Cortex of kidney (tissue), 1 donor: ENCODE data around the gene KLK11.

ENCODE experiments used
- DNase-seq: peaks from one replicate; lab custom pipeline; 2025; lab: John Stamatoyannopoulos, UW

Gene KLK11, protein sequence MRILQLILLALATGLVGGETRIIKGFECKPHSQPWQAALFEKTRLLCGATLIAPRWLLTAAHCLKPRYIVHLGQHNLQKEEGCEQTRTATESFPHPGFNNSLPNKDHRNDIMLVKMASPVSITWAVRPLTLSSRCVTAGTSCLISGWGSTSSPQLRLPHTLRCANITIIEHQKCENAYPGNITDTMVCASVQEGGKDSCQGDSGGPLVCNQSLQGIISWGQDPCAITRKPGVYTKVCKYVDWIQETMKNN

DNA sequence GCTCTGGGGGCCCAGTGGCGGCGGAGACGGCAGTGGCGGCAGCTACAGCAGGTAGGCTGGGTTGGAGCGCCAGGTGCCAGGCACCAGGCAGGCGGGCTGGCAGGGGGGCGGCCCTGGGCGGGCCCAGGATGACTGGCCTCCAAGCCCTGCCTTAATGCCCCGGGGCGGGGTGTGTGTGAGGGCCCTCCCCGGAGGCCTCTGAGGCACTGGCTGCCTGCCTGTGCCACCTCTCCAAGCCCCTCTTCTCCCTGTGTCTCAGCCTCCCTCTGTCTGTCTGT lies at the start of gene KLK11:
TSS of gene KLK11 (minus strand) at position 63 of the 278 bp plus-strand sequence. CDS start 985 bp downstream, outside the sequence.
- DNase-seq: no peak

DNA sequence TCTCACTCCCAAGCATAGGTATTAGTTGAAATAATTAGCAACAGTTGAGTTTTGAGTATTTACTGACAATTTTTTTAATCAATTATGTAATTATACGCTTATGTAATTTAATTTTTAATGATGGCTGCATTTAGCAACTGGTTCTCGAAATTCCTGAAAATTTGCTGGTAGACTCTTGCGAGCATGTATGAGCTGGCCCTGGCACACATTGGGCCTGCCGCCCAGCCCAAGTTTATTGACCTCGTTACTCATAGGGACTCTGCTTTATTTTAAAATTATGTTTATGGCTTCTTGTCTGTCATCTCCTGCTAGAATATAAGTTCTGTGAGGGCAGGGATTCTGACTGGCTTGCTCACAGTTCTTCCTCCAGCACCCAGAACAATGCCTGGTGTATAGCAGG lies 49.6 kb upstream of the KLK11 start:
- no peak for DNase-seq

DNA sequence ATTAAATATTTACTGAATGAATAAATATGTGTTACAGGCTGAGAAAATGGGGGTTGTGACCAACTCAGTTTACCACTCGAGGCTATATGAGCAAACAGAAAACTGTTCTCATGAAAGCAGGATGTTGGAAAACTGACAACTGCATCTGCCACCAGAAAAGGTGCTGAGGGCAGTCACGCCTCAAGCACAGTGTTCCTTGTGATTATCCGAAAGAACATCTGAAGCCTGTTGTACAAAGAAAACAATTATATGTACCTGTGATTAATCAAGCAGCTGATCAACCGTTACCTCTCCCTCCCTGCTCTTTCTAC lies 44.6 kb upstream of the KLK11 start:
- no peak for DNase-seq

DNA sequence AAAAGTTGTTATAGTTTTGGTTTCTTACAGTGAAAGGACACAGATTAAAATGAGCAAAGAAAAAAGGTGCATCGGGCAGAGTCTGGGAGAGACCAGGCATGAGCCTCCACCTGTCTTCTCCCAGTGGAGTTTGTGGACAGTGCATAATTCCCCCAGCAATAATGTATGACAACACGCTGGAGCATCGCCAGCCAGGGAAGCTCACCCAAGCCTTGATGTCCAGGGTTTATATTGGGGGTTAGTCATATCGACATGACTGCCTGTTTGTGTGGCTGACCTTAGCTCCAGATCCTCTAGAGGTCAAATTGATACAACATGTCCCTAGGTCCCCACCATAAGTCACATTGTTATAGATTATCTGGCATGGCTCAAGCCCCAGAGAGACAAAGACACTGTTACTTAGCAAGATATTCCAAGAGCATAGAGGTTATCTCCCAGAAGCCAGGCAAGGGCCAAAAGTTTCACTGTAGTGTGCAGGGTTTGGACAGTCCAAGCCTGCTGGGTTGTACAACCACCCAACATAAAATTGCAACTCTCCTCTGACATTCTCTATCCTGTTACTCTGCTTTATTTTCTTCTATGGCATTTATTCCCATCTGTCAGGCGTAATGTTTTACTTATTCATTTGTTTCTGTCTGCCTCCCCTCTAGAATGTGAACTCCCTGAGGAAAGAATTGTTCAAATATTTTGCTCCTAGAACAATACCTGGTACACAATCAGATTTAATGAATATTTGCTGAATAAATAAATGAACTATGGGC lies 44.1 kb upstream of the KLK11 start:
- no peak for DNase-seq

DNA sequence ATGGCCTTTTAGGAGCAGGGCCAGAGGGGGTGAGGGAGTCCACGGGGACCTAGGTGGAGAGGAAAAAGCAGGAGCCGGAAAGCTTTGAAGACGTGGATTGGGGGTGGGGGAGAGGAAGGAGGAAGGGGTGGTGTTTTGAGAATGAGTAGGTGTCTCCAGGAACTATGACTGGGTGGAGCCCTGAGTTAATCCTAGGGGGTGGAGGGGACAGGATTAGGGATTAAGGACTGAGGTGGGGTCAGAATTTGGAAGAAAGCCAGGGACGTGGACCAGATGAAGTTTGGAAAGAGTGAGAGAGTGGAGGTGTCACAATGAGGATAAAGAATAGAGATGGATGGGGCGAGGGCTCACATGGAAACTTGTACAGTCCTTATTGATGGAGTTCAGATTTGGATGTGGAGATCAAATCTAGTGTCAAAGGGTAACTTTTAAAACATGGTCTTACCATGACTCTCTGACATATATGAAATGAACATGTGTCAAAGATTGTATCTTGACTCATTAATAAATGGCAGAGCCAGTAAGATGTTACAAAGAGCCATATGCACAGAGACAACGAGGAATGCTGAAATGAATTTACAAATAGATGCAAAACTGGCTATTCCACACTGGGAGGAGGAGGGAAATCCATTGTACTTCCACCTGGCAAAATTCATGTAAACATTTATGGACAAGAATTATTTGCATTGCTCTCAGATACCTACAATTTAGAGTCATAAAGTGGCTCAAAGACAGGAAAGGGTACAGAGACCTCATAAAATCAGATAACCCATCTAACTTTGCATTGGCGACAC lies 40.2 kb upstream of the KLK11 start:
- no peak for DNase-seq

DNA sequence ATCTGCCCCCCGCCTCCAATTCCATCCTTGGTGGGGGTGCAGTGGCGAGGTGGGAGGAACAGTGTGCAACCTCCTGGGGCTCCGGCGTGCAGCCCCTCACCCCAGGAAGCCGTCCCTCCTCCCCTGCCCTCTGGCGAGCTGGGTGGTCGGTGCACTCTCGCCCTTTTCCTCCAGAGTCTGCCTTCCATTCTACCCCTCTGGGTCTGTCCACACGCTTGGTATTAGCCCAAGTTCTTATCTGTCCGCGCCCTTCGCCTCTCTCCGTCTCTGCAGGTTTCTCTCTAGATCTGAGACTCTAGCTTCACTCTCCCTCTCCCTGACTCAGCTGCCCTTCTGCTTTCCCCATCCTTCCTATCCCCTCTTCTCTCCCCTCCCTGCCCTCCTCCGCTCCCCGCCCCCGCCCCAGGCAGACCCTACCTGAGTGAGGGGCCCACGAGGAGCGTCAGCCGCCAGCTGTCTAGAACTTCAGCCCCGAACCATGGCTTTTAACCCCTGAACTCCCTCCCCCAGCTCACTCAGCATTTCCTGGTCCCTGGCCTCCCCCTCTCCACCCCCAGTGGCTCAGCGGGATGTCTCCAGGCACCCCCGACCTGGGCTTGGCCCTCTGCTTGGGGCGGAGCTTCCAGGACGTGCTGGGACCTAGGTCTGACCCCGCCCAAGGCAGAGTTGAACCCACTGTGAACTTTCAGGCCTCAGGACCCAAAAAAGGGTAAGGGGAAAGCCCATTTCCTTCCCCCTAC lies 39.0 kb upstream of the KLK11 start:
- DNase-seq: no peak

DNA sequence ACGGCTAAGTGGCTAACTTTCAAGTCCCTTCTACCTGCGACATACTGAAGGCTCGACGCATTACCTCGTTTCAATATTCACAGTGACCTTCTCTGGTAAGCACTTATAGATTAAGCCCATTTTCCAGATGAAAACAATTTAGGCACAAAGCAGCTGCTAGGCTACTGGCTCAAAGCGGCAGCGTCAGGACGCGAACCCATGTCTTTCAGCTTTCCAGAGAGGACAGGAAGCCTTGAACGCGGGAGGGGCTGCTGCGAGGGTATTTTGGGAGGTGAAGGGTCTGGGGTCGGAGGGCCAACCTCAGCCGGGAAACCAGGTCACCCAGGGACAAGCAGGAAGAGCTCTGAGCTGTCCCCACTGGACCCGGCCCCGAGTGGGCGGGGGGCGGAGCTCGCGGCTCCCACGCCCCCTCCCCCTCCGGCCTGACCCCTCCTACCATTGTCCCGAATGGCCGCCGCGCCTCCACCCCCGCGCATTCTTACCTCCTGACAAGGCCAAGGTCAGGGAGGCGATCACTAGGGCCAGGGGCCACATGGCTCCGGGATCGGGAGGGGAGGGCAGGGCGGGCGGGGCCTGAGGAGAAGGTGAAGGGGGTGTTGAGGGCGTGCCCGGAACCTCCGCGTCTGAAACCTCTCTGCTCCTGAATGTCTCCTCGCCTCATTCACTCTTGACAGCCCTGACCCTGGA lies 38.3 kb upstream of the KLK11 start, which contains the start of gene KLK13:
TSS of gene KLK13 (minus strand) at position 559 of the 687 bp plus-strand sequence. CDS start at position 534, 25 bp downstream.
- DNase-seq: no peak

DNA sequence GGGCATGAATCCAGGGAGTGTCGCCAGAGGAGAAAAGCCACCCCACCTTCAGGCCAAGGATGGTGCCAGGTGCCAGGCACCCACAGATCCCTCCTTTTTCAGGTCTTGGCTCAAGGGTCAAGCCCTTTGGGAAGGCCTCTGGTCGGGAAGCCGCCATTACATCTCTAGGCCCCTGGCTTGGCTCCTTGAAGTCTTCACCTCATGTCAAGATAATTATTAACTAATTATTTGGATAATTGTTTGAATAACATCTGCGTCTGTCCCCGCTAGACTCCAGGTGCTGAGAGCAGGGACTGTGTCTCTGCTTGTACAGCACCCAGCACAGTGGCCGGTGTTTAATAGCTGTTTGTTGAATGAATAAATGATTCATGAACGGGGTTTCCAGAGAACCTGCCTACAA lies 37.2 kb upstream of the KLK11 start:
- no peak for DNase-seq

DNA sequence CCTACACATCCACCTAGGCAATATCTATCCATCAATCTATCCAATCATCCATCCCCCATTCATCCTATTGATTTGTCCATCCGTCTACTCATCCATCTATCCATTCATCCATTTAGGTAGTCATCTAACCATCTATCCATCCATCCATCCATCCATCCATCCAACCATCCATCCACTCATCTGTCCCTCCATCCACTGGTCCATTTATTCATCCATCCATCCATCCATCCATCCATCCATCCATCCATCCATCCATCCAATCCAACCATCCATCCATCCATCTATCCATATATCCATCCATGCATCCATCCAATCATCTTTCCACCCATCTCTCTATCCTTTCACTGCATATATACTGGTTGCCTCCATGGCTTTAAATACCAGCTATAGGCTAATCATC lies 34.6 kb upstream of the KLK11 start:
- DNase-seq: no peak

DNA sequence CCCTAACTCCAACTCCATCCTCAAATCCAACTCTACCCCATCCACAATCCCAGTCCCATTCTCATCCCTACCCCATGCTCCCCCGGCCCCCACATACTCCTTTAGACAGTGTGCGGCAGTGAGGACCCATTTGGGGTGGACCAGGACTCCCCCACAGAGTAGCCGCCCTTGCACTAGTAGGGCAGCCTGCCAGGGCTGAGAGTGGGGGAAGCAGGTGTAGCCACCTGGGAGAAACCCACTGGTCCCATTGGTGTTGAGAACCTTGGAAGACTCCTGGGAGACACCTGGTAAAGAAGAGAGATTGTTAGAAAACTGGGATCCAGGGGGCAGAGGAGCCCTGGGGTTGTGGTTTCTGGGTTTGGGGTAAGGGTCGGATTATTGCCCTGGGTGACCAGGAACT lies 33.9 kb upstream of the KLK11 start:
- DNase-seq: no peak

DNA sequence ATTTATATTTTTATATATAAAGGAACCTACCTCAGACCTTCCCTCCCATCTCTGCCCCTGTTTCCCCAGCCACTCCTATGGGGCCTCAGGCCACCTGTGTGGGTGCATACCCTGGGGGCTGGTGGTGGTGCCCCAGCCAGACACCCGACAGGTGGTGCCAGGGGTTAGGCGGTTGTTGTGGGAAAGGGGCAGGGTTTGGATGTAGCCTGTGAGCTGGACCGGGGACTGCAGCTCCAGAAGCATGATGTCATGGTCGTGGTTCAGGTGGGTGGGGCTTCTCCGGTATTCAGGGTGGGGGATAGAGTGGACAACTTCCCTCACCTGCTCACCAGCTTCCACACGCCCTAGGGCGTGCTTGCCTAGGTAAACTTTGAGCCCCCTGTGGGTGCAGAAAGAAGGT lies 33.3 kb upstream of the KLK11 start:
- DNase-seq: no peak

DNA sequence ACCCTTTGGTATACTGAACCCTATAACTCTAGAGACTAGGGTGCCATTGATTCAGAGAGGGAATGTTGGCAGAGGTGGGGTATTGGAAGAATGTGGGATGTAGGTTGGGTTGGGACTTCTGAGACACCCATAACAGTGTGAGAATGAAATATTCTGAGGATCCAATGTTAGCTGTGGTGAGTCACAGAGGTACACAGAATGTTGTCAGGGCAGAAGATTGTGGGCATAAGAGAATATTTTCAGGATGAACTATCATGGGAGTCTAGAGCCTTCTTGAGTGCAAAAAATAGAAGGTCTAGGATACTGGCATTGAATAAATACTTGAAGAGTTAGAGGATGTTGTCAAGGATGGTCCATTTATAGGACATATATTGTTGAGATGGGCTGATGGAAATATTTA lies 29.4 kb upstream of the KLK11 start:
- DNase-seq: no peak

DNA sequence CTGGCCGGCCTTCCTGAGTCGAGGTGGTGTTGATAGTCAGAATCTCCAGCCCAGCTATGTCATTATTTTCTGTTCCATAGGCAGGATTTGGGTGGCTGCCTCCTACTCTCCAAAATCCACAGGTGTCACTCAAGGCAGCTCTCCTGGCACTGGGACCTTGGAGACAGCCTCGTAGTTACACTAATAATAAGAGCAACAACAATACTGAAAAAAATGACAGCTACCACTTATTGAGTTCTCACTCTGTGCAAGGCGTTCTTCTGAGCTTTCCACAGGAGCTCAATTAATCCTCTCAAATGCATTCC lies 20.6 kb upstream of the KLK11 start:
- no peak for DNase-seq

DNA sequence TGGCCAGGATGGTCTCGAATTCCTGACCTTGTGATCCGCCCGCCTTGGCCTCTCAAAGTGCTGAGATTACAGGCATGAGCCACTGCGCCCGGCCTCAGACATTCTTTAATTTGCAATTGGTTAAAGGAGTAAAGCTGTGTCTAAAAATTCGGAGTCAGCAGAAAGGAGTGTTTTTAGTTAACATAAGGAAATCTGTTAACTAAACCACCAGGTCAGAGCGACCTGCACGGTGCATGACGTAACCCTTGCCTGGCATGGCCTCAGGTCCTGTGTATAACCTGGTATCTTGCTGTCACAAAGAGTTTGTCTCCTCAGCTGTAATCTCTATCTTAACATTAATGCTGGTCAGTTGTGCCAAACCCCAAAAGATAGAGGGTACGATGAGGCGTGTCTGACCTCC lies 17.9 kb upstream of the KLK11 start:
- DNase-seq: no peak

DNA sequence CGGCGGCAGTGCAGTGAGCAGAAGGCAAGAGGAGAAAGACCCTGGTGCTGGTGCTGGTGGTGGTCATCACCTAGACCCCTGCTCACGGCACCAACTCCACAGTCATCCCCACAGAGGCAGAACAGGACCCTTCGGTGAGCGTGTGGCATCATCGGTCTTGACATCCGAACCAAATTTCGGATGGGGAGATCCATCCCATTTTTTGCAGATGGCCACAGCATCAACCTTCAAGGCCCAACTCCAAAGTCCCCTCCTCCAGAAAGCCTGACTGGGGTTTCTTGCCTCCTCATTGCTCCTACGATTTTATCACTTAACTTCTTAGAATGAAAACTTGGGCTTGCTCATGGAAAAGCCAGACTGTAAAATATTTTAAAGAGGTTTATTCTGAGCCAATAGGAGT lies 17.1 kb upstream of the KLK11 start:
- DNase-seq: no peak

DNA sequence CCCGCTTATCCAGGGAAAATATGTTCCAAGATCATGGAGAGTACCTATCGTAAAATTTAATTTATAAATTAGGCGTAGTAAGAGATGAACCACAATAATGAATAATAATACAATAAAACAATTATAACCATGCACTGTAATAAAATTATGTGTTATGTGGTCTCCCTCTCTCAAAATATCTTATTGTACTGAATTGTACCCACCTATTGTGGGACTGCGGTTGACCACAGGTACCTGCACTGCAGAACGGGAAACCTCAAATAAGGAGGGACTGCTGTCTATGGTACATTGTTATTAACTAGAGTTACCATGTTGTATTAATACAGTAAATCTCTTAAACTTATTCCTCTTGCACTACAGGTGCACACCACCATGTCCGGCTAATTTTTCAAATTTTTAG lies 13.7 kb upstream of the KLK11 start:
- DNase-seq: no peak

DNA sequence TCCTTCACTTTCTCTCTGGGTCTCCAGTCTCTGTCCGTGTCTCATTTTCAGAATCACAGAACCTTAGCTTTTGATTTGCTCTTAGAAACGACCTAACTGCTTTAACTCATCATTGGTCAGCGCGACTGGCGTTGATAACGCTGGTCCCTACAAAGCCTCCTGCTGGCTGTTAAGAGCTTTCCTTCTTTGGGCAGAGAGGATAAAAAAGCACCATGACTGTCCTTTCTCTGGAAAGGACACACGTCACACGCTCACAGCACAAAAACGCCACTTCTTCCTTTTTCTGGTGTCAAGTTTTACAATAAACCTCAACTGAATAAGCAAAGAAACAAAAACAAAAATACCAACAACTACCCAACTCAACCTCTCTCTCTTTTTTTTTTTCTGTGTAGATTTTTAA lies 10.1 kb upstream of the KLK11 start:
- DNase-seq: no peak

DNA sequence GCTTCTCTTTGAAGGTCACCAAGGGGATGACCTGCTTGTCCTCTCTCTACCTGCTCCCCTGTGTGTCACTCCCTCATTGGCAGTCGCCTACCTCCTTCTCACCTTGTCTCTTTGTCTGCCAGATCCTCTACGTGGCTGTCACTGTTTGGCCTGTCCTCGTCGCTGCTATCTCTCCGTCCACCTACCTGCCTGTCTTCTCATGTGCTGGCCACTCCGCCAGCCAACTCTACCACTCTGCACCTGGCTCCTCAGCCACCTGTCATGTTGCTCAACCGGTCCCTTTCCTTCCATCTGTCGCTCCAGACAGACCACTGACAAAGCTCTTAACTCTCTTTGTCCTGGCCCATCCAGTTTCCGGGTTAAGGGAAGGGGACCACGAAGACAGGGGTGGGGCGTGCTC lies 8.3 kb upstream of the KLK11 start, which contains the start of gene KLK12:
TSS of gene KLK12 (minus strand) at position 299 of the 400 bp plus-strand sequence. CDS start 381 bp downstream, outside the sequence.
- no peak for DNase-seq

DNA sequence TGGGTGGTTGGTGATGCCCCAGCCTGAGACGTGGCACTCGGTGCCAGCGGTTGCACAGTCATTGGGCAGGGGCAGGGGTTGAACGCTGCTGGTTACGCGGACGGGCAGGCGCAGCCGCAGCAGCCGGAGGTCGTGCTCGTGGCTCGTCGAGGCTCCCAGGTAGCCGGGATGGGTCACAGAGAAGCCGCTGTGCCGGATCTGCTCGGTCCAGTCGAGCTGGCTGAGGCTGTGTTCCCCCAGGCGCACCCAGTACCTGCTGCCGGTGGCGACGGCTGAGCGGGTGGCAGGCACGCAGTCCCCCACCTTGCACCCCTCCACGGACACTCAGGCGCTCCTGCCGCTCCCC lies 5.4 kb upstream of the KLK11 start:
- no peak for DNase-seq

DNA sequence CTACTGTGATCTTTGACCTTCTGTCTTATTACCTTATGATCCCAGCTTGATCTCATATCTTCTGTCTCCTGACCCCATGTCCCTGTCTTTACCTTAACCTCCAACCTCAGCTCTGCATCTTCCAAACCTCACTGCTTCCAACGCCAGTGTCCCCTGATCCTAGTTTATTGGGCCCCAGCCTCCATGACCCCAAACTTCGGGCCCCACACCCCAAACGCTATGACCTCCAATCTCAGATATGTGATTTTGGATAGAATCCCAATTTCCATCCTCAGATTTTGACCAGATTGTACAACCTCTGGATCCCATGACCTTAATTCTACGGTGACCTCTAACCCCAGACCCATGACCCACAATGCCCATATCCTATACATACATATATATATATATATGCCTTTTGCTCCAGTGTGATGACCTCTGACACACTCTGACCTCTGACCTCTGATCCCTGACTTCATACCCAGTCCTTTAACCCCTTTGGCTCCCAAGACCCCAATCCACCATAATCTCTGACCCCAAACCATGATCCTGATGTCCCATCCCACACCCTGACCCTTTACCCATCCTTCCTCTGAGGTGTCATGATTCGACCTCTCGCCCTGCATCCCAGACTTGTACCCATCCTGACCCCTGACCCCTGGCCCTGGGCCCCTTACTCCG lies 4.9 kb upstream of the KLK11 start:
- no peak for DNase-seq

DNA sequence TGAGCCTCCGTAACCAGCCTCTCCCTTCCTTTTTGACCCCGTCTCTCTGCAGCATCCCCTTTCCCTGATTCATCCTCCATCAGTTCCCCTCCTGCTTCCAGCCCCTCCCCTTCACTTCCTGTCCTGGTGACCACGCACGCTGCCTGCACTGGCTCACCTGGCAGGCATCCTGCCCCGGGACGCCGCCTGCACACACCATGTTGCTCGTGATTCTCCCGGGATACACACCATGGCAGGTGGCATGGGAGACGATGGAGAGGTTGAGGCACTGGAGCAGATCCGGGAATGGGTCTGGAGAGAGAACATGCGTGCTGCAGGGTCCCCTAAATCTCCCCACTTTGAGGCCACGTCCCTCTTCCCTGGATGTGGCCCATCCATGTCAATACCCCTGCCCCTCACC lies 4.2 kb upstream of the KLK11 start:
- no peak for DNase-seq

DNA sequence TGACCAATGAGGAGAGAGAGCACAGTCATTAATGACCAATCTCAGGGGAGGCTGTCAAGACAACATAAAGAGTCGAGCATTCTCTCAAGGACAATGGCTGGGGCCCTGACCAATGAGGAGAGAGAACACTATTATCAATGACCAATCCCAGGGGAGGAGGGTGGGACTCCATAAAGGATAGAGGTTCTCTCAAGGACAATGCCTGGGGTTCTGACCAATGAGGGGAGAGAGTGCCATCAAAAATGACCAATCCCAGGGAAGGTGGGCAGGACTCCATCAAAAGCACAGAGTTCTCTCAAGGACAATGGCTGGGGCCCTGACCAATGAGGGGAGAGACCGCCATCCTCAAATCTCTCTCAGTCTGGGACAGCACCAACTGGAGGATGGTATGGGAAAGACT lies 3.3 kb upstream of the KLK11 start:
- no peak for DNase-seq
